ENCODE results near the gene SATB2. TPM values are rescaled to one million over a fixed set of nuclear protein-coding genes. Genes with fewer than 3 reads are reported as not detected.

Gene SATB2
- total RNA-seq, 1 experiment from 2014 or later, result 22.1 TPM

GRCh38 chr2:199466692-199467065, 8.9 kb upstream of the SATB2 start (continued):
- TF ChIP-seq OVOL2 (CRISPR knock-in tag; IDR thresholded peaks at IDR 0.05; ENCODE audit: borderline replicate concordance), result no peak
- no peak for TF ChIP-seq ZNF396 (CRISPR knock-in tag; IDR thresholded peaks at IDR 0.05; ENCODE audit: borderline replicate concordance)
- no peak for TF ChIP-seq TEAD1 (CRISPR knock-in tag; IDR thresholded peaks at IDR 0.05)

- H3K9me3 Mint-ChIP-seq, result no peaks in the 10 kb centered on the region
- H3K4me3 Mint-ChIP-seq, result peak overlapping the region; percentile 76
- DNase-seq (ENCODE audit: low spot score), result peak; percentile 31
- ChIA-PET CTCF (interaction anchor here (1.1 to 6.9 kb wide), 8 partner anchors 10 to 1151 kb away, joined by 3 to 136 read pairs (median 6); partner anchors contain the start of gene SATB2), POLR2A (interaction anchor here (0.9 kb wide), 1 partner anchor 36 kb away, joined by 3 read pairs; no protein-coding TSS in a partner anchor)
- TF ChIP-seq OVOL2 (CRISPR knock-in tag; IDR thresholded peaks at IDR 0.05; ENCODE audit: borderline replicate concordance), result no peak
- no peak for TF ChIP-seq CDX4 (CRISPR knock-in tag; IDR thresholded peaks at IDR 0.05; ENCODE audit: borderline replicate concordance)
- H3K27me3 Mint-ChIP-seq (ENCODE audit: low read depth), result peaks cover 97% of the 10 kb centered on the region
- ATAC-seq, result no peak
- no peaks in the 10 kb centered on the region for H3K36me3 Mint-ChIP-seq
- no peak overlapping the region for H3K27ac Mint-ChIP-seq
- peaks cover 65% of the 10 kb centered on the region for H3K4me1 Mint-ChIP-seq
These were observed 8.4 kb upstream of the SATB2 start for GRCh38 chr2:199465988-199466691.

- no peak overlapping the region for H3K27ac Mint-ChIP-seq
- H3K4me3 Mint-ChIP-seq, result peak overlapping the region; percentile 71
These were observed 7.7 kb upstream of the SATB2 start for GRCh38 chr2:199465390-199465789.

GRCh38 chr2:199464606-199465352, 7.0 kb upstream of the SATB2 start:
- no peaks in the 10 kb centered on the region for H3K9me3 Mint-ChIP-seq
- no peak for DNase-seq (ENCODE audit: low spot score)
- peak overlapping the region; percentile 71 for H3K4me3 Mint-ChIP-seq
- peaks cover 65% of the 10 kb centered on the region for H3K4me1 Mint-ChIP-seq
- no peaks in the 10 kb centered on the region for H3K36me3 Mint-ChIP-seq
- no peak for ATAC-seq
- ChIA-PET POLR2A (interaction anchor here (1.0 kb wide), 1 partner anchor 9 kb away, joined by 3 read pairs; no protein-coding TSS in a partner anchor), CTCF (interaction anchor here (1.1 to 2.4 kb wide), 3 partner anchors 9 to 24 kb away, joined by 4 to 7 read pairs (median 6); no protein-coding TSS in a partner anchor)
- H3K27me3 Mint-ChIP-seq (ENCODE audit: low read depth), result peaks cover 96% of the 10 kb centered on the region
- H3K27ac Mint-ChIP-seq, result no peak overlapping the region
- TF ChIP-seq AFF4 (CRISPR knock-in tag; IDR thresholded peaks at IDR 0.05; ENCODE audit: borderline replicate concordance), result no peak
- no peak for TF ChIP-seq ETV6 (CRISPR knock-in tag; IDR thresholded peaks at IDR 0.05)
- TF ChIP-seq E2F5 (CRISPR knock-in tag; IDR thresholded peaks at IDR 0.05), result no peak
- no peak for TF ChIP-seq CDX4 (CRISPR knock-in tag; IDR thresholded peaks at IDR 0.05; ENCODE audit: borderline replicate concordance)
- TF ChIP-seq NFYB (CRISPR knock-in tag; conservative IDR thresholded peaks at IDR 0.05; ENCODE audit: low read depth), result no peak
- no peak for TF ChIP-seq FOXJ3 (CRISPR knock-in tag; IDR thresholded peaks at IDR 0.05; ENCODE audit: borderline replicate concordance)

More at GRCh38 chr2:199465390-199465789, 7.7 kb upstream of the SATB2 start:
- TF ChIP-seq ZNF317 (CRISPR knock-in tag; IDR thresholded peaks at IDR 0.05; ENCODE audit: borderline replicate concordance, low read depth), result no peak
- no peak for TF ChIP-seq ETV6 (CRISPR knock-in tag; IDR thresholded peaks at IDR 0.05)
- TF ChIP-seq IRF2 (CRISPR knock-in tag; IDR thresholded peaks at IDR 0.05; ENCODE audit: borderline replicate concordance, low read depth), result no peak
- no peak for TF ChIP-seq ZMAT4 (CRISPR knock-in tag; IDR thresholded peaks at IDR 0.05)
- TF ChIP-seq HMGXB4 (CRISPR knock-in tag; IDR thresholded peaks at IDR 0.05), result no peak
- no peak for TF ChIP-seq RORB (CRISPR knock-in tag; IDR thresholded peaks at IDR 0.05)
- TF ChIP-seq ESRRA (CRISPR knock-in tag; IDR thresholded peaks at IDR 0.05; ENCODE audit: borderline replicate concordance), result no peak
- no peak for TF ChIP-seq TEAD1 (CRISPR knock-in tag; IDR thresholded peaks at IDR 0.05)
- no peak for TF ChIP-seq JUN (CRISPR knock-in tag; IDR thresholded peaks at IDR 0.05)
- no peak for TF ChIP-seq MYBL2 (CRISPR knock-in tag; IDR thresholded peaks at IDR 0.05)
- DNase-seq (ENCODE audit: low spot score) (no peak), ATAC-seq (no peak)
- H3K4me1 Mint-ChIP-seq, result peaks cover 65% of the 10 kb centered on the region
- H3K36me3 Mint-ChIP-seq, result no peaks in the 10 kb centered on the region
- H3K27me3 Mint-ChIP-seq (ENCODE audit: low read depth), result peaks cover 96% of the 10 kb centered on the region
- no peaks in the 10 kb centered on the region for H3K9me3 Mint-ChIP-seq
- CTCF ChIA-PET, result interaction anchor here (1.1 to 1.4 kb wide), 2 partner anchors 10 to 808 kb away, joined by 4 read pairs; no protein-coding TSS in a partner anchor
- POLR2A ChIA-PET, result no interaction called here

All from WTC11 (cell line).